Measurements from ENCODE around the gene COL8A2. TPM values are rescaled to one million over a fixed set of nuclear protein-coding genes. Genes with fewer than 3 reads are reported as not detected.

The COL8A2 gene
- polyA plus RNA-seq, 1 donor from 2014 or later, result not detected

- H2AFZ ChIP-seq (ENCODE audit: low read depth, low read length), result no peak overlapping the region
- H3K27me3 ChIP-seq (ENCODE audit: insufficient read depth, low read depth, low read length), result no peaks in the 10 kb centered on the region
- no peak overlapping the region for H3K4me2 ChIP-seq (ENCODE audit: low read length)
- H3F3A ChIP-seq (ENCODE audit: insufficient read depth, low read length, poor library complexity, severe bottlenecking), result no peaks in the 10 kb centered on the region
- TF ChIP-seq EZH2 (IDR thresholded peaks at IDR 0.05; ENCODE audit: borderline replicate concordance, insufficient read depth, low read length, poor library complexity, severe bottlenecking), result no peak
- no peaks in the 10 kb centered on the region for H3K9me3 ChIP-seq (ENCODE audit: low read length)
- H3K36me3 ChIP-seq (ENCODE audit: insufficient read depth, low read length), result no peaks in the 10 kb centered on the region
- no peak overlapping the region for H3K4me3 ChIP-seq (ENCODE audit: low read length)
- H4K20me1 ChIP-seq (ENCODE audit: insufficient read depth), result no peaks in the 10 kb centered on the region
- no peak overlapping the region for H3K27ac ChIP-seq (ENCODE audit: low read length)
- H3K9me2 ChIP-seq (ENCODE audit: insufficient read depth, low read length), result no peaks in the 10 kb centered on the region
- H3K79me2 ChIP-seq (replicated peaks; ENCODE audit: insufficient read depth, low read length), result no peaks in the 10 kb centered on the region
- H3K9ac ChIP-seq (ENCODE audit: low read length), result no peak overlapping the region
Measured at GRCh38 chr1:36115931-36116330, 9.1 kb downstream of the COL8A2 start.

- no peak overlapping the region for H3K4me2 ChIP-seq (ENCODE audit: low read length)
- H3K4me3 ChIP-seq (ENCODE audit: low read length), result no peak overlapping the region
- no peaks in the 10 kb centered on the region for H3K36me3 ChIP-seq (ENCODE audit: insufficient read depth, low read length)
- TF ChIP-seq CTCF (IDR thresholded peaks at IDR 0.05; ENCODE audit: poor library complexity, severe bottlenecking) (no peak), RAD21 (conservative IDR thresholded peaks at IDR 0.05) (no peak), MXI1 (conservative IDR thresholded peaks at IDR 0.05; ENCODE audit: poor library complexity, severe bottlenecking) (no peak), REST (IDR thresholded peaks at IDR 0.05; ENCODE audit: borderline replicate concordance) (no peak), TAF1 (IDR thresholded peaks at IDR 0.05; ENCODE audit: low read depth) (no peak), SMC3 (conservative IDR thresholded peaks at IDR 0.05; ENCODE audit: poor library complexity) (no peak), EP300 (conservative IDR thresholded peaks at IDR 0.05; ENCODE audit: poor library complexity, severe bottlenecking) (no peak), EZH2 (IDR thresholded peaks at IDR 0.05; ENCODE audit: borderline replicate concordance, insufficient read depth, low read length, poor library complexity, severe bottlenecking) (no peak), POLR2AphosphoS5 (IDR thresholded peaks at IDR 0.05) (no peak)
- H3F3A ChIP-seq (ENCODE audit: insufficient read depth, low read length, poor library complexity, severe bottlenecking), result no peaks in the 10 kb centered on the region
- H3K27ac ChIP-seq (ENCODE audit: low read length), result no peak overlapping the region
- H3K9ac ChIP-seq (ENCODE audit: low read length), result no peak overlapping the region
- no peaks in the 10 kb centered on the region for H3K79me2 ChIP-seq (replicated peaks; ENCODE audit: insufficient read depth, low read length)
- no peaks in the 10 kb centered on the region for H4K20me1 ChIP-seq (ENCODE audit: insufficient read depth)
- no peaks in the 10 kb centered on the region for H3K27me3 ChIP-seq (ENCODE audit: insufficient read depth, low read depth, low read length)
- H2AFZ ChIP-seq (ENCODE audit: low read depth, low read length), result no peak overlapping the region
- no peaks in the 10 kb centered on the region for H3K9me2 ChIP-seq (ENCODE audit: insufficient read depth, low read length)
- H3K9me3 ChIP-seq (ENCODE audit: low read length), result no peaks in the 10 kb centered on the region
Measured at GRCh38 chr1:36115200-36115669, 9.8 kb downstream of the COL8A2 start.

DNA sequence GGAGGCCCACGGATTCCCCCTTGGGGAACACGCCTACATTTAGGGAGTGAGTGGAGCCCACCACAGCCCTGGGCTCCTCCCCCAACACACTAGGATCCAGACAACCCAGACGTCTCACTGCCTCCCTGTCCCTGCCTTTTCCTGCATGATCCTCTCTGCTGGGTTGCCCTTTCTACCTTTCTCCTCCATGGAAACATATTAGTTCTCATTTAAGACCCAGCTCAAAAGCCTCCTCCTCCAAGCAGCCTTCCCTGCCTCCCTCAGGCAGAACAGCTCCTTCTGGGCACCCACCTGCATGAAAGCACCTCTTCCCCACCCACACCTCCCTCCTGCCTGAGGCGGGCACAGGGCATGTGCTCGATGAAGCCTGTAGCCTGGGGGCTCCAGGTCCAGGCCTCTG is 10.7 kb downstream of the COL8A2 start:
- H3K36me3 ChIP-seq (ENCODE audit: insufficient read depth, low read length), result no peaks in the 10 kb centered on the region
- no peaks in the 10 kb centered on the region for H3K9me2 ChIP-seq (ENCODE audit: insufficient read depth, low read length)
- no peak overlapping the region for H3K4me2 ChIP-seq (ENCODE audit: low read length)
- no peaks in the 10 kb centered on the region for H3K79me2 ChIP-seq (replicated peaks; ENCODE audit: insufficient read depth, low read length)
- TF ChIP-seq RAD21 (conservative IDR thresholded peaks at IDR 0.05) (no peak), POLR2AphosphoS5 (IDR thresholded peaks at IDR 0.05) (no peak), EZH2 (IDR thresholded peaks at IDR 0.05; ENCODE audit: borderline replicate concordance, insufficient read depth, low read length, poor library complexity, severe bottlenecking) (no peak), EP300 (conservative IDR thresholded peaks at IDR 0.05; ENCODE audit: poor library complexity, severe bottlenecking) (no peak), REST (IDR thresholded peaks at IDR 0.05; ENCODE audit: borderline replicate concordance) (no peak), SMC3 (conservative IDR thresholded peaks at IDR 0.05; ENCODE audit: poor library complexity) (no peak), MXI1 (conservative IDR thresholded peaks at IDR 0.05; ENCODE audit: poor library complexity, severe bottlenecking) (no peak), TAF1 (IDR thresholded peaks at IDR 0.05; ENCODE audit: low read depth) (no peak), CTCF (IDR thresholded peaks at IDR 0.05; ENCODE audit: poor library complexity, severe bottlenecking) (no peak)
- H2AFZ ChIP-seq (ENCODE audit: low read depth, low read length), result no peak overlapping the region
- no peaks in the 10 kb centered on the region for H3F3A ChIP-seq (ENCODE audit: insufficient read depth, low read length, poor library complexity, severe bottlenecking)
- no peaks in the 10 kb centered on the region for H3K27me3 ChIP-seq (ENCODE audit: insufficient read depth, low read depth, low read length)
- H3K27ac ChIP-seq (ENCODE audit: low read length), result no peak overlapping the region
- H3K4me3 ChIP-seq (ENCODE audit: low read length), result no peak overlapping the region
- no peaks in the 10 kb centered on the region for H4K20me1 ChIP-seq (ENCODE audit: insufficient read depth)
- H3K9me3 ChIP-seq (ENCODE audit: low read length), result no peaks in the 10 kb centered on the region
- no peak overlapping the region for H3K9ac ChIP-seq (ENCODE audit: low read length)

Measured in neural cell (in vitro differentiated cells).